OCI-LY3 (cell line): ENCODE data around the gene PHLDA1.

ENCODE experiments used
- H2AFZ ChIP-seq: fragments of 200-600, 300-600 bp; shearing (Covaris generic); 2 replicates; pipeline ENCODE4 v1.6.0; 2014; ENCODE audit warnings: antibody characterized with exemption, low read depth, low read length
- H3K27ac ChIP-seq: fragments of 200-600, 300-600 bp; sonication (generic); 2 replicates; pipeline ENCODE4 v1.5.1; 2014; ENCODE audit warnings: mild to moderate bottlenecking, low read length, moderate library complexity, mixed read lengths
- H3K27me3 ChIP-seq: fragments of 200-600, 300-600 bp; sonication (generic); 2 replicates; pipeline ENCODE4 v1.6.1; 2014; ENCODE audit warnings: low read depth, low read length, mixed read lengths
- H3K36me3 ChIP-seq: fragments of 200-600, 300-600 bp; sonication (generic); replicated peaks from 2 replicates; pipeline ENCODE3; 2014; ENCODE audit warnings: low read depth, low read length, mixed read lengths
- H3K4me1 ChIP-seq: fragments of 300-600, 200-600 bp; sonication (generic); 2 replicates; pipeline ENCODE4 v1.6.1; 2014; ENCODE audit warnings: low read length, mixed read lengths
- H3K4me2 ChIP-seq: fragments of 200-600, 300-600 bp; sonication (generic); 2 replicates; pipeline ENCODE4 v1.6.1; 2014; ENCODE audit warnings: low read length, mixed read lengths
- H3K4me3 ChIP-seq: fragments of 300-600, 200-600 bp; sonication (generic); 2 replicates; pipeline ENCODE4 v1.5.1; 2014; ENCODE audit warnings: antibody characterized with exemption, mild to moderate bottlenecking, low read length, moderate library complexity
- H3K79me2 ChIP-seq: fragments of 300-600, 200-600 bp; shearing (Covaris generic); 2 replicates; pipeline ENCODE4 v1.6.1; 2014; ENCODE audit warnings: mild to moderate bottlenecking, low read length, mixed read lengths
- H3K9ac ChIP-seq: fragments of 300-600, 200-600 bp; shearing (Covaris generic); 2 replicates; pipeline ENCODE4 v1.6.0; 2014; ENCODE audit warnings: mild to moderate bottlenecking, low read length, moderate library complexity
- H3K9me3 ChIP-seq: fragments of 200-600, 300-600 bp; shearing (Covaris generic); 2 replicates; pipeline ENCODE4 v1.6.1; 2014; ENCODE audit warnings: low read length, mixed read lengths; ENCODE audit not compliant: insufficient read depth
- H4K20me1 ChIP-seq: fragments of 200-600, 300-600 bp; sonication (generic); 2 replicates; pipeline ENCODE4 v1.6.1; 2016; ENCODE audit warnings: low read length, mixed read lengths; ENCODE audit not compliant: insufficient read depth
- EZH2phosphoT487 ChIP-seq: fragments of 200-600 bp; shearing (Covaris generic); IDR thresholded peaks from 2 replicates; pipeline ENCODE4 v1.6.1; 2018; ENCODE audit warnings: antibody characterized with exemption, mixed run types, low read depth
- TF ChIP-seq, protein P1 (sequence below): fragments of 200-600, 300-600 bp; sonication (generic); IDR thresholded peaks from 2 replicates; pipeline ENCODE4 v1.5.1; 2014; ENCODE audit warnings: antibody characterized with exemption, low read length, low read depth

Gene PHLDA1

GRCh38 chr12:76007640-76008039 is 23.9 kb downstream of the PHLDA1 start:
- Histone ChIP-seq H3K4me3 (no peak overlapping the region), H3K9me3 (no peaks in the 10 kb centered on the region), H3K36me3 (no peaks in the 10 kb centered on the region), H4K20me1 (no peaks in the 10 kb centered on the region), H2AFZ (no peak overlapping the region), H3K27ac (no peak overlapping the region), H3K79me2 (no peaks in the 10 kb centered on the region), H3K27me3 (0 out of 2 replicates have a peak, but pooled peaks cover 3% of the 10 kb centered on the region), H3K4me1 (no peaks in the 10 kb centered on the region), H3K4me2 (no peak overlapping the region), H3K9ac (no peak overlapping the region)
- TF ChIP-seq, protein P1, sequence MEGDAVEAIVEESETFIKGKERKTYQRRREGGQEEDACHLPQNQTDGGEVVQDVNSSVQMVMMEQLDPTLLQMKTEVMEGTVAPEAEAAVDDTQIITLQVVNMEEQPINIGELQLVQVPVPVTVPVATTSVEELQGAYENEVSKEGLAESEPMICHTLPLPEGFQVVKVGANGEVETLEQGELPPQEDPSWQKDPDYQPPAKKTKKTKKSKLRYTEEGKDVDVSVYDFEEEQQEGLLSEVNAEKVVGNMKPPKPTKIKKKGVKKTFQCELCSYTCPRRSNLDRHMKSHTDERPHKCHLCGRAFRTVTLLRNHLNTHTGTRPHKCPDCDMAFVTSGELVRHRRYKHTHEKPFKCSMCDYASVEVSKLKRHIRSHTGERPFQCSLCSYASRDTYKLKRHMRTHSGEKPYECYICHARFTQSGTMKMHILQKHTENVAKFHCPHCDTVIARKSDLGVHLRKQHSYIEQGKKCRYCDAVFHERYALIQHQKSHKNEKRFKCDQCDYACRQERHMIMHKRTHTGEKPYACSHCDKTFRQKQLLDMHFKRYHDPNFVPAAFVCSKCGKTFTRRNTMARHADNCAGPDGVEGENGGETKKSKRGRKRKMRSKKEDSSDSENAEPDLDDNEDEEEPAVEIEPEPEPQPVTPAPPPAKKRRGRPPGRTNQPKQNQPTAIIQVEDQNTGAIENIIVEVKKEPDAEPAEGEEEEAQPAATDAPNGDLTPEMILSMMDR: no peak
- no peak for TF ChIP-seq EZH2phosphoT487

GRCh38 chr12:76006028-76006925 is 25.3 kb downstream of the PHLDA1 start:
- no peaks in the 10 kb centered on the region for H3K79me2 ChIP-seq
- H3K27me3 ChIP-seq: 0 out of 2 replicates have a peak, but pooled peaks cover 3% of the 10 kb centered on the region
- no peaks in the 10 kb centered on the region for H3K9me3 ChIP-seq
- no peaks in the 10 kb centered on the region for H3K4me1 ChIP-seq
- H3K27ac ChIP-seq: no peak overlapping the region
- no peaks in the 10 kb centered on the region for H3K36me3 ChIP-seq
- H3K4me2 ChIP-seq: no peak overlapping the region
- H3K9ac ChIP-seq: no peak overlapping the region
- no peaks in the 10 kb centered on the region for H4K20me1 ChIP-seq
- H2AFZ ChIP-seq: no peak overlapping the region
- no peak for TF ChIP-seq EZH2phosphoT487
- TF ChIP-seq, protein P1: no peak
- no peak overlapping the region for H3K4me3 ChIP-seq

DNA sequence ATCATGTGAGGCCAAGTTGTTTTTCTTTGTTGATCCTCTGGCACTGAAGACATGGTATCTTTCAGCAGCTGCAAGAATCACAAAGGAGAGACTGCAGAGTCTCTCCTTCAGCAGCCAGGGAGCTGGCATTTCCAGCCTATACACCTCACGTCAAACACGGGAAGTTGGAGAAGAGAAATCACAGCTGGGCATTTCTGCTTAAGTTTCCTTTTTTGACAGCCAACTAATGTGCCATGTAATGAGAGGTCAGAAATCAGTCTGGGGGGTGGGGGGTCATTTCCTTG is 28.3 kb downstream of the PHLDA1 start:
- Histone ChIP-seq H3K9ac (no peak overlapping the region), H3K79me2 (no peaks in the 10 kb centered on the region), H3K27me3 (0 out of 2 replicates have a peak, but pooled peaks cover 3% of the 10 kb centered on the region), H3K4me3 (no peak overlapping the region), H3K9me3 (no peaks in the 10 kb centered on the region), H3K36me3 (no peaks in the 10 kb centered on the region), H3K4me1 (no peaks in the 10 kb centered on the region), H2AFZ (no peak overlapping the region), H4K20me1 (no peaks in the 10 kb centered on the region), H3K27ac (no peak overlapping the region), H3K4me2 (no peak overlapping the region)
- TF ChIP-seq, protein P1: no peak
- no peak for TF ChIP-seq EZH2phosphoT487

- H3K9me3 ChIP-seq: no peaks in the 10 kb centered on the region
- H3K4me2 ChIP-seq: no peak overlapping the region
- no peak overlapping the region for H3K27ac ChIP-seq
- no peaks in the 10 kb centered on the region for H4K20me1 ChIP-seq
- no peak overlapping the region for H3K9ac ChIP-seq
- H3K79me2 ChIP-seq: no peaks in the 10 kb centered on the region
- no peaks in the 10 kb centered on the region for H3K36me3 ChIP-seq
- no peaks in the 10 kb centered on the region for H3K4me1 ChIP-seq
- TF ChIP-seq EZH2phosphoT487: no peak
- TF ChIP-seq, protein P1: no peak
- no peak overlapping the region for H2AFZ ChIP-seq
- H3K4me3 ChIP-seq: no peak overlapping the region
- 0 out of 2 replicates have a peak, but pooled peaks cover 3% of the 10 kb centered on the region for H3K27me3 ChIP-seq
Measured at GRCh38 chr12:76002598-76003354, 28.8 kb downstream of the PHLDA1 start.
